Endothelial cell of umbilical vein (primary cell): ENCODE results near the gene DHRS1. TPM values are rescaled to one million over a fixed set of nuclear protein-coding genes. Genes with fewer than 3 reads are reported as not detected.

ENCODE experiments used
- BruUV-seq: library from RNA; stranded (reverse); fragments of 400-500 nt; replicated peaks from 2 replicates; lab custom pipeline; 2021; lab: Mats Ljungman, UMichigan
- CTCF ChIA-PET: fragments of 300-600, 350-600 bp; sonication (Branson Sonifier 250); formaldehyde crosslinking; loops from one replicate; lab custom pipeline; 2021; ENCODE audit warnings: antibody characterized with exemption, inconsistent platforms; lab: Charles Lee
- POLR2A ChIA-PET: fragments of 300-600, 350-600 bp; sonication (Branson Sonifier 250); formaldehyde crosslinking; loops from one replicate; lab custom pipeline; 2021; ENCODE audit warnings: antibody characterized with exemption, inconsistent platforms; lab: Charles Lee
- DNase-seq: peaks from one replicate; pipeline ENCODE4 v3.0.0-alpha.2; 2011; ENCODE audit warnings: low read depth, low spot score
- FAIRE-seq: peaks from 2 replicates; lab custom pipeline; 2011; peaks lifted over from hg19 to GRCh38; lab: Jason Lieb, UNC
- H2AFZ ChIP-seq: 2 replicates; pipeline ENCODE4 v1.6.0; 2012; ENCODE audit warnings: low read depth, low read length, control low read depth, inconsistent platforms
- H3K27ac ChIP-seq: 2 replicates; pipeline ENCODE4 v1.5.1; 2011; ENCODE audit warnings: low read depth, mild to moderate bottlenecking, control low read depth, low read length, moderate library complexity; ENCODE audit not compliant: insufficient read depth
- H3K27me3 ChIP-seq, 2 experiments: 2 replicates each; pipeline versions ENCODE4 v1.6.0 to v1.6.1; 2011; ENCODE audit warnings: low read length in 2 of 2, mixed read lengths in 1 of 2; ENCODE audit not compliant: control insufficient read depth in 2 of 2, insufficient read depth in 2 of 2
- H3K36me3 ChIP-seq, 2 experiments: 2 replicates in 1 of 2; 3 replicates in 1 of 2; pipeline ENCODE4 v1.5.1; 2011; ENCODE audit warnings: low read length in 2 of 2, mild to moderate bottlenecking in 1 of 2, moderate library complexity in 1 of 2; ENCODE audit not compliant: control insufficient read depth in 2 of 2, insufficient read depth in 2 of 2; ENCODE audit errors: extremely low read depth in 1 of 2
- H3K4me1 ChIP-seq: 3 replicates; pipeline ENCODE4 v1.5.1; 2011; ENCODE audit warnings: mild to moderate bottlenecking, low read length; ENCODE audit not compliant: control insufficient read depth, insufficient read depth; ENCODE audit errors: extremely low read depth
- H3K4me2 ChIP-seq: 2 replicates; pipeline ENCODE4 v1.6.1; 2011; ENCODE audit warnings: low read length, control low read depth, mixed read lengths; ENCODE audit not compliant: insufficient read depth
- H3K4me3 ChIP-seq, 3 experiments: fragments of 200-600 bp in 1 of 3; sonication (generic), shearing (Covaris generic) in 1 of 3; replicated peaks in 1 of 3; 2 replicates each; pipeline ENCODE4 v1.5.1; 2011 to 2016; ENCODE audit warnings: control low read depth in 3 of 3, low read length in 3 of 3, mild to moderate bottlenecking in 2 of 3, inconsistent platforms in 1 of 3, low read depth in 1 of 3, moderate library complexity in 1 of 3; ENCODE audit not compliant: insufficient read depth in 1 of 3
- H3K79me2 ChIP-seq: 2 replicates; pipeline ENCODE4 v1.6.0; 2012; ENCODE audit warnings: low read length, inconsistent platforms; ENCODE audit not compliant: control insufficient read depth, insufficient read depth
- H3K9ac ChIP-seq: replicated peaks from 2 replicates; pipeline ENCODE3; 2011; ENCODE audit warnings: low read length, control low read depth; ENCODE audit not compliant: insufficient read depth; ENCODE audit errors: extremely low read depth
- H3K9me1 ChIP-seq: replicated peaks from 3 replicates; pipeline ENCODE4 v1.6.0; 2011; ENCODE audit warnings: mild to moderate bottlenecking, low read length; ENCODE audit not compliant: control insufficient read depth, insufficient read depth; ENCODE audit errors: extremely low read depth
- H3K9me3 ChIP-seq: replicated peaks from 2 replicates; pipeline ENCODE4 v1.5.1; 2012; ENCODE audit warnings: low read length, inconsistent platforms; ENCODE audit not compliant: control insufficient read depth, insufficient read depth
- H4K20me1 ChIP-seq: replicated peaks from 2 replicates; pipeline ENCODE3; 2011; ENCODE audit warnings: mild to moderate bottlenecking, low read length; ENCODE audit not compliant: control insufficient read depth, insufficient read depth; ENCODE audit errors: extremely low read depth
- CTCF ChIP-seq, 2 donors: IDR thresholded peaks; 1 replicate in 1 of 2; 2 replicates in 1 of 2; pipeline ENCODE4 v1.5.1; 2011; ENCODE audit warnings: low read length in 2 of 2, mild to moderate bottlenecking in 2 of 2, moderate library complexity in 2 of 2, control low read depth in 1 of 2, inconsistent platforms in 1 of 2, low read depth in 1 of 2; ENCODE audit not compliant: insufficient read depth in 1 of 2; ENCODE audit errors: extremely low read depth in 1 of 2
- EZH2 ChIP-seq: IDR thresholded peaks from 2 replicates; pipeline ENCODE4 v1.6.1; 2012; ENCODE audit warnings: borderline replicate concordance, low read depth, mild to moderate bottlenecking, moderate library complexity, low read length, inconsistent platforms; ENCODE audit not compliant: severe bottlenecking
- FOS ChIP-seq: IDR thresholded peaks from 2 replicates; pipeline ENCODE4 v1.6.1; 2011; ENCODE audit warnings: mild to moderate bottlenecking, low read length, moderate library complexity, borderline replicate concordance; ENCODE audit not compliant: insufficient read depth
- JUN ChIP-seq: IDR thresholded peaks from 2 replicates; pipeline ENCODE4 v1.6.1; 2011; ENCODE audit warnings: borderline replicate concordance, low read depth; ENCODE audit not compliant: insufficient read length, insufficient read depth
- MYC ChIP-seq: IDR thresholded peaks from one replicate; pipeline ENCODE4 v1.6.1; 2011; ENCODE audit warnings: mild to moderate bottlenecking, low read depth, low read length
- POLR2A ChIP-seq: IDR thresholded peaks from 2 replicates; pipeline ENCODE4 v1.6.1; 2012; ENCODE audit warnings: low read depth, mild to moderate bottlenecking, control low read depth, low read length
- POLR2AphosphoS5 ChIP-seq: IDR thresholded peaks from 2 replicates; pipeline ENCODE4 v1.6.1; 2012; ENCODE audit warnings: low read depth, mild to moderate bottlenecking, control low read depth, low read length, moderate library complexity; ENCODE audit not compliant: insufficient read depth
- dilution Hi-C: fragments of 300-500 bp; cut with MboI; formaldehyde crosslinking; loops from one replicate; pipeline ENCODE4 v1.15.0; 2019; ENCODE audit warnings: low sequenced_read_pairs; ENCODE audit not compliant: extremely low pct_ligation_motif_present
- intact Hi-C: fragments of 100-400 bp; cut with micrococcal nuclease; formaldehyde crosslinking; loops from one replicate; pipeline ENCODE4 v1.10.0; 2022
- polyA plus RNA-seq, 4 experiments: library from polyadenylated mRNA; depleted of rRNA in 3 of 4; stranded (reverse) in 3 of 4; unstranded in 1 of 4; fragments of >200 nt; gene quantifications; 2 replicates each; pipeline versions ENCODE4 v1.2.1 to v1.2.3, GENCODE V29; 2011 to 2012; ENCODE audit warnings: missing spikeins in 1 of 4
- total RNA-seq: library from RNA; stranded (reverse); gene quantifications from 2 replicates; pipeline ENCODE4 v1.2.3, GENCODE V29; 2021
- TF ChIP-seq, protein P1 (sequence below): IDR thresholded peaks from 2 replicates; pipeline ENCODE4 v1.6.1; 2011; ENCODE audit not compliant: insufficient read depth, insufficient read length

Gene DHRS1
- total and polyA plus RNA-seq, 2 donors (not counting 3 experiments of a cell fraction or from before 2014, with no cell fraction given), result 18.0 to 69.5 TPM

- Histone ChIP-seq H3K9me3 (no peaks in the 10 kb centered on the region), H2AFZ (no peak overlapping the region), H3K9ac (no peak overlapping the region), H4K20me1 (no peaks in the 10 kb centered on the region), H3K36me3 (peaks cover 0 to 8% of the 10 kb centered on the region in 2 experiments), H3K4me3 (no peak overlapping the region), H3K27me3 (no peaks in the 10 kb centered on the region), H3K79me2 (no peaks in the 10 kb centered on the region), H3K27ac (no peak overlapping the region), H3K4me2 (no peak overlapping the region), H3K9me1 (no peaks in the 10 kb centered on the region), H3K4me1 (peaks cover 29% of the 10 kb centered on the region)
- intact Hi-C loops, result no loop called here
- POLR2A ChIA-PET, result no interaction called here
- FAIRE-seq (no peak), DNase-seq (no peak)
- dilution Hi-C loops, result no loop called here
- peak; percentile 47 for TF ChIP-seq POLR2A
- TF ChIP-seq EZH2, result no peak
- CTCF ChIA-PET, result interaction anchor here (0.6 to 20.1 kb wide), 9 partner anchors 13 to 216 kb away, joined by 3 to 811 read pairs (median 7); partner anchors contain the start of genes CBLN3, CIDEB, DCAF11 and KHNYN
- BruUV-seq, result no TSS peak
Observed at GRCh38 chr14:24330973-24331674, 31.5 kb upstream of the DHRS1 start.

GRCh38 chr14:24329736-24330135, 30.2 kb upstream of the DHRS1 start:
- H3K4me2 ChIP-seq, result no peak overlapping the region
- no peaks in the 10 kb centered on the region for H3K79me2 ChIP-seq
- H4K20me1 ChIP-seq, result no peaks in the 10 kb centered on the region
- TF ChIP-seq POLR2A (peak; percentile 40), POLR2AphosphoS5 (peak; percentile 28), EZH2 (no peak), JUN (no peak), MYC (no peak), CTCF (IDR thresholded peaks at IDR 0.05; ENCODE audit: extremely low read depth in 1 of 2, insufficient read depth in 1 of 2, low read depth in 1 of 2, low read length in 2 of 2) (no peak), FOS (no peak)
- TF ChIP-seq, protein P1, sequence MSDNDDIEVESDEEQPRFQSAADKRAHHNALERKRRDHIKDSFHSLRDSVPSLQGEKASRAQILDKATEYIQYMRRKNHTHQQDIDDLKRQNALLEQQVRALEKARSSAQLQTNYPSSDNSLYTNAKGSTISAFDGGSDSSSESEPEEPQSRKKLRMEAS, result no peak
- no peak for FAIRE-seq
- H3K4me1 ChIP-seq, result peaks cover 17% of the 10 kb centered on the region
- H3K9ac ChIP-seq, result no peak overlapping the region
- intact Hi-C loops, result no loop called here
- peaks cover 0 to 13% of the 10 kb centered on the region in 2 experiments for H3K36me3 ChIP-seq
- H3K9me1 ChIP-seq, result no peaks in the 10 kb centered on the region
- ChIA-PET POLR2A (no interaction called here), CTCF (interaction anchor here (1.0 to 20.1 kb wide), 3 partner anchors 33 to 104 kb away, joined by 3 to 811 read pairs (median 3); partner anchors contain the start of genes CBLN3 and KHNYN)
- no peak overlapping the region for H3K4me3 ChIP-seq
- dilution Hi-C loops, result no loop called here
- no peak for DNase-seq
- H3K27ac ChIP-seq, result no peak overlapping the region
- no TSS peak for BruUV-seq
- no peaks in the 10 kb centered on the region for H3K27me3 ChIP-seq
- H3K9me3 ChIP-seq, result no peaks in the 10 kb centered on the region
- no peak overlapping the region for H2AFZ ChIP-seq
